Body of pancreas (tissue), 4 donors: ENCODE results near the gene DPEP2. TPM values are rescaled to one million over a fixed set of nuclear protein-coding genes. Genes with fewer than 3 reads are reported as not detected.

Source experiments
- ATAC-seq: fragments of 150-250 bp; one replicate; pipeline ENCODE4 v1.9.1; 2016
- DNase-seq, 4 donors: peaks; one replicate each; pipeline ENCODE4 v3.0.0-alpha.2; 2019
- H3K27ac ChIP-seq, 4 donors: fragments of 200-600 bp; sonication (generic); 1 replicate in 3 of 4; 2 replicates in 1 of 4; pipeline versions ENCODE4 v1.5.1 to v1.6.1; 2016 to 2019; ENCODE audit warnings: mild to moderate bottlenecking in 1 of 4, mixed read lengths in 1 of 4, moderate library complexity in 1 of 4
- H3K27me3 ChIP-seq, 2 donors: fragments of 200-600 bp; sonication (generic); one replicate each; pipeline ENCODE4 v1.6.0; 2016; ENCODE audit warnings: mild to moderate bottlenecking in 1 of 2
- H3K36me3 ChIP-seq, 2 donors: fragments of 200-600 bp; sonication (generic); replicated peaks in 1 of 2; 2 replicates each; pipeline ENCODE4 v1.5.1; 2016; ENCODE audit warnings: low read depth in 2 of 2; ENCODE audit not compliant: insufficient read depth in 1 of 2
- H3K4me1 ChIP-seq: fragments of 200-600 bp; sonication (generic); one replicate; pipeline ENCODE4 v1.6.0; 2016
- H3K4me3 ChIP-seq, 2 donors: fragments of 200-600 bp; sonication (generic); 1 replicate in 1 of 2; 2 replicates in 1 of 2; pipeline ENCODE4 v1.5.1; 2016 to 2019
- H3K9me3 ChIP-seq, 3 donors: fragments of 200-600 bp; sonication (generic); 1 replicate in 2 of 3; 2 replicates in 1 of 3; pipeline ENCODE4 v1.5.1; 2016
- POLR2A ChIP-seq, 3 donors: fragments of 450-650 bp; IDR thresholded peaks; one replicate each; pipeline ENCODE4 v1.6.1; 2016; ENCODE audit warnings: antibody characterized with exemption in 3 of 3, mild to moderate bottlenecking in 2 of 3
- WGBS, 2 donors: methylation state at CpG; one replicate each; pipeline ENCODE4 v1.1.5; 2017; 5-methylcytosine and 5-hydroxymethylcytosine counted together
- intact Hi-C: fragments of 100-400 bp; cut with DNase I; formaldehyde crosslinking; loops from one replicate; pipeline ENCODE4 v1.15.1; 2023
- total RNA-seq, 2 donors: library from RNA; depleted of rRNA; stranded (reverse); fragments of >200 nt; gene quantifications; one replicate each; pipeline ENCODE4 v1.1.0, GENCODE V29; 2016
- TF ChIP-seq, protein P1 (sequence below), 7 experiments: fragments of 450-650 bp in 4 of 7; fragments of 200-600 bp in 3 of 7; sonication (generic) in 3 of 7; IDR thresholded peaks; one replicate each; pipeline ENCODE4 v1.5.1; 2016 to 2019; ENCODE audit warnings: antibody characterized with exemption in 7 of 7

The DPEP2 gene
- total RNA-seq, 2 donors from 2014 or later: 0.78 to 1.3 TPM

DNA sequence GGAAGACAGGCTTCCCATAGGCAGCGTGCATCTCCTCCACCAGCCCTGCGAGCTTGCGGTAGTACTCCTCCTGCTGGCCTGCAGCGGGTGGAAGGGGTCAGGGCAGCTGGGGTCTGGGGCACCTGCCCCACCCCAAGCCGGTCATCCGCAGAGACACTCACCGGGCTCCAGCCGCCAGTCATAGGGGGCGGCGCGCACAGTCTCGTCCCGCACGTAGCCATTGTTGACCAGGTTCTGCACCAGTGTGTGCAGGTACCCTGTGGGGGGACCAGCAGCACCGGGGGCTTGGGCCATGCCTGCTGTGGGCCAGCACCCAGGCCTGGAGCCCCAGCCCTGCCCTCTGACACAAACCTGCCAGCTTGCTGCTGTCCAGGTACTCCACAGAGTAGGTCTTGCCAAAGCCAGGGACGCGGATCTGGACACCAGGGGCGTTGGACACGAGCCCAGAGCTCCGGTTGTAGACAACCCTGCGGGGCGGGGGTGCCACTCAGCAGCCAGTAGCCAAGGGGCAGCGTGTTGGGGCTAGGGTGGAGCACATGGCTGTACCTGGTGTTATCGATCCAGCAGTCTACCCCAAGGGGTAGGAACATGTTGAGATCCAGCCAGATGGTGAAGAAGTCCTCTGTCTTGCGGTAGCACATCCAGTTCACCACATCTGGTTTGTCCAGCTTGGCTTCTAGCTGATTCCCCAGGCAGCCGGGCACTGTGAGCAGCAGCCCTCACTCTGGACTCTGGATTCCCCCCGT lies 56.6 kb downstream of the DPEP2 start:
- H3K4me3 ChIP-seq: no peak overlapping the region
- no peak for ATAC-seq
- intact Hi-C loops: no loop called here
- no peak for DNase-seq
- H3K4me1 ChIP-seq: peaks cover 11% of the 10 kb centered on the region
- TF ChIP-seq, protein P1, sequence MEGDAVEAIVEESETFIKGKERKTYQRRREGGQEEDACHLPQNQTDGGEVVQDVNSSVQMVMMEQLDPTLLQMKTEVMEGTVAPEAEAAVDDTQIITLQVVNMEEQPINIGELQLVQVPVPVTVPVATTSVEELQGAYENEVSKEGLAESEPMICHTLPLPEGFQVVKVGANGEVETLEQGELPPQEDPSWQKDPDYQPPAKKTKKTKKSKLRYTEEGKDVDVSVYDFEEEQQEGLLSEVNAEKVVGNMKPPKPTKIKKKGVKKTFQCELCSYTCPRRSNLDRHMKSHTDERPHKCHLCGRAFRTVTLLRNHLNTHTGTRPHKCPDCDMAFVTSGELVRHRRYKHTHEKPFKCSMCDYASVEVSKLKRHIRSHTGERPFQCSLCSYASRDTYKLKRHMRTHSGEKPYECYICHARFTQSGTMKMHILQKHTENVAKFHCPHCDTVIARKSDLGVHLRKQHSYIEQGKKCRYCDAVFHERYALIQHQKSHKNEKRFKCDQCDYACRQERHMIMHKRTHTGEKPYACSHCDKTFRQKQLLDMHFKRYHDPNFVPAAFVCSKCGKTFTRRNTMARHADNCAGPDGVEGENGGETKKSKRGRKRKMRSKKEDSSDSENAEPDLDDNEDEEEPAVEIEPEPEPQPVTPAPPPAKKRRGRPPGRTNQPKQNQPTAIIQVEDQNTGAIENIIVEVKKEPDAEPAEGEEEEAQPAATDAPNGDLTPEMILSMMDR (IDR thresholded peaks at IDR 0.05): no peak
- no peak for TF ChIP-seq POLR2A (IDR thresholded peaks at IDR 0.05)
- peaks cover 0 to 8% of the 10 kb centered on the region in 2 donors for H3K36me3 ChIP-seq
- no peaks in the 10 kb centered on the region for H3K27me3 ChIP-seq
- H3K27ac ChIP-seq: no peak overlapping the region
- WGBS, 2 donors: 67 to 80% methylated on average over 6 to 27 of the region's 27 CpGs
- no peaks in the 10 kb centered on the region for H3K9me3 ChIP-seq

DNA sequence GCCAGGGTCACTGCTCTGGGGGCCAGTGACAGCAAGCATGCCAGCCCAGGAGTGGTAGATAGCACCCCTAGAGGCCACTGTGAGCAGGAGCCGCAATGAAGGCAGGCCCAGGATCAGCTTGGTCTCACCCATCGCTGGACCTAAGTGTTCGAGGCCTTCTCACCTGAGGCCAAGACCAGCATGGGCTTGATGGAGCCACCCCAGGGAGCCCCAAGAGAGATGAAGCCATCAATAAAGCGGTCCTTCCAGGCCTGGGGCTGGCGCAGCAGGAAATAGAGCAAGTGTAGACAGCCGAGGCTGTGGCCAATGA lies 57.1 kb downstream of the DPEP2 start:
- ATAC-seq: peak; percentile 51
- H3K27ac ChIP-seq: no peak overlapping the region
- no peaks in the 10 kb centered on the region for H3K9me3 ChIP-seq

DNA sequence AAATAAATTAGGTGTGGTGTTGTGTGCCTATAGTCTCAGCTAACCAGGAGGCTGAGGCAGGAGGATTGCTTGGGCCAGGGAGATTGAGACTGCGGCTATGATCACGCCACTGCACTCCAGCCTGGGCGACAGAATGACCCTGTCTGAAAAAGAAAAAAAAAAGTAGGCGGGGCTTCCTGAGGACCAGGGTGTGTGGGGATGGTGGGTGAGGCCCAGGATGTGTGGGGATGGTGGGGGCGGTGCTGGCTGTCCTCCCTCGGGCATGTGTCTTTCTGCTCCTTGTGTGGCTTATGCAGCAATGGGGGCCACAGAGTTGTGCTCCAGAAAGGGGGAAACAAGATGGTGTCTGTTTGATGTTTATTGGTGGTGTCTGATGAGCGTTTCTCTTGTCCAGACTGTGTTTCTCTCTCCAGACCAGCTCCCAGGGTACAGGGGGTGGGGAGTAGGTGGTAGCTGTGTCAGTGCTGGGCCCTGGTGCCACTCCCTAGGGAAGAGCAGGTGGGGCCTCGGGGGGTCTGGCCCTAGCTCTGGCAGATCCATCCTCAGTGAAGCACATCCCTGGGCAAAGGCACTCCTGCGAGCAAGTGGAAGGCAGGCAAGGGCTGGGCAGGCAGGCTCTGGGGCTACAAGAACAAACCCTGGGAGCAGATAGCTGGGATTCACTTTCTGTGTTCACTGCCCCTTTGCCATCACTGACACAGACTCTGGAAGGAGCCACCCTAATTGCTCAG lies 57.6 kb downstream of the DPEP2 start:
- Histone ChIP-seq H3K4me1 (peaks cover 21% of the 10 kb centered on the region), H3K27ac (no peak overlapping the region), H3K9me3 (no peaks in the 10 kb centered on the region), H3K36me3 (peaks cover 0 to 4% of the 10 kb centered on the region in 2 donors), H3K4me3 (no peak overlapping the region), H3K27me3 (no peaks in the 10 kb centered on the region)
- DNase-seq: no peak
- no peak for ATAC-seq
- 76 to 89% methylated on average over 9 of the region's 9 CpGs for WGBS, 2 donors
- intact Hi-C loops: no loop called here
- TF ChIP-seq, protein P1 (IDR thresholded peaks at IDR 0.05): no peak
- TF ChIP-seq POLR2A (IDR thresholded peaks at IDR 0.05): no peak

More for the DNA sequence above, 57.1 kb downstream of the DPEP2 start:
- no peak overlapping the region for H3K4me3 ChIP-seq
- WGBS, 2 donors: 87% methylated on average over 6 of the region's 6 CpGs; no CpG with 5 or more reads in 1 of the 2 donors
- TF ChIP-seq, protein P1 (IDR thresholded peaks at IDR 0.05): peak; percentile 53 to 63 (median 60)
- no peak for TF ChIP-seq POLR2A (IDR thresholded peaks at IDR 0.05)
- H3K36me3 ChIP-seq: peaks cover 0 to 4% of the 10 kb centered on the region in 2 donors
- H3K27me3 ChIP-seq: no peaks in the 10 kb centered on the region
- peak in 1 of 4 donors; percentile 52 for DNase-seq
- peaks cover 16% of the 10 kb centered on the region for H3K4me1 ChIP-seq
- intact Hi-C loops: no loop called here

DNA sequence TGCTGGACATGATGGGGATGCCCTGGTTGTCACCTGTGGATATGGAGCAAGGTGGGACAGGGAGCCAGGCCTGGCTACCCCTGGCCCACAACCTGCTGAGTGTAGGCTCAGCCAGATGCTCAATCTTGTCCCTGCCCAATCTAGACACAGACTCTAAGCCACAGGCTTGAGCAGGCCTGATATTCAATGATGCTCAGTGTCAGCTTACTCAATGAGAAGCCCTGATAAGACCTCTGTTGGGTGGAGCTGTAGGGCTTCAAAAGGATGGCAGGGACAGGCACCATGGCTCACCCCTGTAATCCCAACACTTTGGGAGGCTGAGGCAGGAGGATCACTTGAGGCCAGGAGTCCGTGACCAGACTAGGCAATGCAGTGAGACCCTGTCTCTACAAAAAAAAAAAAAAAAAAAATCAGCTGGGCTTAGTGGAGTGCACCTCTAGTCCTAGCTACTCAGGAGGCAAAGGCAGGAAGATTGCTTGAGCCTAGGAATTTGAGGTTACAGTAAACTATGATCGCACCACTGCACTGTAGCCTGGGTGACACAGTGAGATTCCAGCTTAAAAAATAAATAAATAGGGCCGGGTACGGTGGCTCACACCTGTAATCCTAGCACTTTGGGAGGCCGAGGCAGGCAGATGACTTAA lies 58.7 kb downstream of the DPEP2 start:
- H3K27ac ChIP-seq: peak overlapping the region in 1 of 4 donors; percentile 2

More for the DNA sequence above, 58.7 kb downstream of the DPEP2 start:
- 94% methylated on average over 5 of the region's 5 CpGs for WGBS, 2 donors
- H3K36me3 ChIP-seq: no peaks in the 10 kb centered on the region
- no peak for DNase-seq
- H3K27me3 ChIP-seq: no peaks in the 10 kb centered on the region
- H3K4me3 ChIP-seq: no peak overlapping the region
- TF ChIP-seq, protein P1 (IDR thresholded peaks at IDR 0.05): no peak
- intact Hi-C loops: no loop called here
- H3K4me1 ChIP-seq: peaks cover 21% of the 10 kb centered on the region
- ATAC-seq: no peak
- no peaks in the 10 kb centered on the region for H3K9me3 ChIP-seq
